SK-N-SH (cell line): ENCODE data around the gene BBIP1. TPM values are rescaled to one million over a fixed set of nuclear protein-coding genes. Genes with fewer than 3 reads are reported as not detected.

Experiments used
- CTCF ChIA-PET: fragments of 300-600, 350-600 bp; formaldehyde crosslinking; extraction: SDS; loops from one replicate; lab custom pipeline; 2021; lab: Yijun Ruan, JAX
- POLR2A ChIA-PET: fragments of 350-600 bp; sonication (Branson Sonifier 250); formaldehyde crosslinking; extraction: SDS; loops from one replicate; lab custom pipeline; 2020; ENCODE audit warnings: antibody characterized with exemption, inconsistent platforms; lab: Yijun Ruan, JAX
- DNase-seq: peaks from one replicate; pipeline ENCODE4 v3.0.0; 2012
- H2AFZ ChIP-seq: fragments of 200-600 bp; sonication (generic); 2 replicates; pipeline ENCODE4 v1.8.1; 2016; ENCODE audit warnings: antibody characterized with exemption, mild to moderate bottlenecking, low read depth
- H3F3A ChIP-seq: fragments of 200-600 bp; sonication (generic); replicated peaks from 2 replicates; pipeline ENCODE3; 2016; ENCODE audit warnings: antibody characterized with exemption, mild to moderate bottlenecking; ENCODE audit not compliant: insufficient read depth
- H3K27ac ChIP-seq, 2 experiments: fragments of 200-500 bp in 1 of 2; fragments of 200-600 bp in 1 of 2; sonication (Bioruptor generic) in 1 of 2; sonication (generic), shearing (Covaris generic) in 1 of 2; 2 replicates each; pipeline versions ENCODE4 v1.5.1 to v1.6.1; 2014 to 2016; ENCODE audit warnings: low read depth in 2 of 2, inconsistent platforms in 1 of 2, low read length in 1 of 2, mild to moderate bottlenecking in 1 of 2, mixed read lengths in 1 of 2
- H3K27me3 ChIP-seq: fragments of 200-600 bp; sonication (generic), shearing (Covaris generic); 2 replicates; pipeline ENCODE4 v1.6.1; 2016; ENCODE audit warnings: mixed run types; ENCODE audit not compliant: insufficient read depth
- H3K36me3 ChIP-seq, 2 experiments: fragments of 200-500 bp in 1 of 2; fragments of 200-600 bp in 1 of 2; sonication (Bioruptor generic) in 1 of 2; sonication (generic) in 1 of 2; replicated peaks in 1 of 2; 2 replicates each; pipeline versions ENCODE3 to v1.5.1; 2014 to 2016; ENCODE audit warnings: low read length in 1 of 2, mild to moderate bottlenecking in 1 of 2; ENCODE audit not compliant: insufficient read depth in 2 of 2, control insufficient read depth in 1 of 2
- H3K4me1 ChIP-seq, 2 experiments: fragments of 200-500 bp in 1 of 2; fragments of 200-600 bp in 1 of 2; sonication (Bioruptor generic) in 1 of 2; sonication (generic), shearing (Covaris generic) in 1 of 2; 2 replicates each; pipeline versions ENCODE4 v1.5.1 to v1.6.1; 2014 to 2016; ENCODE audit warnings: low read depth in 1 of 2, low read length in 1 of 2, mixed run types in 1 of 2; ENCODE audit not compliant: insufficient read depth in 2 of 2, control insufficient read depth in 1 of 2
- H3K4me2 ChIP-seq: fragments of 200-600 bp; sonication (generic), shearing (Covaris generic); 2 replicates; pipeline ENCODE4 v1.6.1; 2017; ENCODE audit warnings: mixed run types
- H3K4me3 ChIP-seq, 2 experiments: fragments of 200-500 bp in 1 of 2; fragments of 200-600 bp in 1 of 2; sonication (Bioruptor generic) in 1 of 2; sonication (generic), shearing (Covaris generic) in 1 of 2; 2 replicates each; pipeline versions ENCODE4 v1.5.1 to v1.8.1; 2014 to 2016; ENCODE audit warnings: low read depth in 2 of 2, inconsistent platforms in 1 of 2, low read length in 1 of 2, mild to moderate bottlenecking in 1 of 2, mixed read lengths in 1 of 2, moderate library complexity in 1 of 2
- H3K79me2 ChIP-seq: fragments of 200-600 bp; sonication (generic); 2 replicates; pipeline ENCODE4 v1.8.1; 2017; ENCODE audit warnings: mild to moderate bottlenecking; ENCODE audit not compliant: insufficient read depth
- H3K9ac ChIP-seq: fragments of 200-600 bp; sonication (generic); 2 replicates; pipeline ENCODE4 v1.6.1; 2017; ENCODE audit warnings: mixed run types
- H3K9me2 ChIP-seq: fragments of 200-600 bp; sonication (generic); 2 replicates; pipeline ENCODE4 v1.6.1; 2017; ENCODE audit warnings: mixed run types
- H3K9me3 ChIP-seq: fragments of 200-600 bp; sonication (generic); 2 replicates; pipeline ENCODE4 v1.6.1; 2017; ENCODE audit warnings: mixed run types, mild to moderate bottlenecking, moderate library complexity
- H4K20me1 ChIP-seq: fragments of 200-600 bp; sonication (generic); 2 replicates; pipeline ENCODE4 v1.6.1; 2017; ENCODE audit warnings: mild to moderate bottlenecking, mixed run types; ENCODE audit not compliant: insufficient read depth
- CHD2 ChIP-seq: fragments of 150-350 bp; IDR thresholded peaks from 2 replicates; pipeline ENCODE4 v1.6.1; 2018; ENCODE audit warnings: low read length; ENCODE audit not compliant: partially characterized antibody
- EP300 ChIP-seq, 2 experiments: IDR thresholded peaks; 2 replicates each; pipeline versions ENCODE4 v1.4.0 to v1.6.1; 2012; ENCODE audit warnings: borderline replicate concordance in 1 of 2, low read depth in 1 of 2, low read length in 1 of 2
- EZH2phosphoT487 ChIP-seq: fragments of 200-600 bp; sonication (generic); IDR thresholded peaks from 2 replicates; pipeline ENCODE4 v1.6.1; 2017; ENCODE audit warnings: low read depth, mixed run types, mild to moderate bottlenecking, antibody characterized with exemption, moderate library complexity, borderline replicate concordance
- FOSL2 ChIP-seq: IDR thresholded peaks from 2 replicates; pipeline ENCODE4 v1.4.0; 2012; ENCODE audit warnings: low read depth, mild to moderate bottlenecking, moderate library complexity, borderline replicate concordance
- FOXJ3 ChIP-seq: sonication (generic); formaldehyde crosslinking; IDR thresholded peaks from 2 replicates; pipeline ENCODE4 v1.5.1; 2020; ENCODE audit warnings: mild to moderate bottlenecking, missing genetic modification reagents
- GABPA ChIP-seq: IDR thresholded peaks from 2 replicates; pipeline ENCODE4 v1.4.0; 2012; ENCODE audit warnings: low read depth, mild to moderate bottlenecking
- JUND ChIP-seq: IDR thresholded peaks from 2 replicates; pipeline ENCODE4 v1.4.0; 2012
- MAX ChIP-seq: IDR thresholded peaks from 2 replicates; pipeline ENCODE4 v1.4.0; 2012; ENCODE audit warnings: low read depth
- MXI1 ChIP-seq: IDR thresholded peaks from 2 replicates; pipeline ENCODE4 v1.6.1; 2012; ENCODE audit warnings: mild to moderate bottlenecking, low read depth, low read length, improper control_type of control experiment
- NRF1 ChIP-seq: IDR thresholded peaks from 2 replicates; pipeline ENCODE4 v1.6.1; 2012; ENCODE audit warnings: low read depth, mild to moderate bottlenecking, low read length
- RAD21 ChIP-seq: IDR thresholded peaks from 2 replicates; pipeline ENCODE4 v1.6.1; 2012; ENCODE audit warnings: mild to moderate bottlenecking, low read length
- RXRA ChIP-seq: IDR thresholded peaks from 2 replicates; pipeline ENCODE4 v1.4.0; 2012; ENCODE audit warnings: low read depth, mild to moderate bottlenecking, borderline replicate concordance
- SMC3 ChIP-seq: IDR thresholded peaks from 2 replicates; pipeline ENCODE4 v1.6.1; 2012; ENCODE audit warnings: low read depth, low read length, improper control_type of control experiment
- TEAD4 ChIP-seq: IDR thresholded peaks from 2 replicates; pipeline ENCODE4 v1.4.0; 2012; ENCODE audit warnings: mild to moderate bottlenecking, borderline replicate concordance; ENCODE audit not compliant: insufficient read depth
- ZBTB33 ChIP-seq: IDR thresholded peaks from 2 replicates; pipeline ENCODE4 v1.4.0; 2012; ENCODE audit warnings: low read depth, borderline replicate concordance
- WGBS: methylation state at CpG from one replicate; pipeline ENCODE4 v1.1.6; 2017; ENCODE audit warnings: low lambda C conversion rate; 5-methylcytosine and 5-hydroxymethylcytosine counted together
- polyA plus RNA-seq, 3 experiments: library from polyadenylated mRNA; depleted of rRNA; stranded (reverse); fragments of >200 nt; gene quantifications; 2 replicates each; pipeline ENCODE4 v1.2.3, GENCODE V29; 2012

The BBIP1 gene
- polyA plus RNA-seq, 1 of the 3 experiments (the other 2 are of a cell fraction): 16.2 TPM

- ChIA-PET CTCF (interaction anchor here (1.5 to 1.6 kb wide), 2 partner anchors 14 to 111 kb away, joined by 3 read pairs; no protein-coding TSS in a partner anchor), POLR2A (no interaction called here)
- Histone ChIP-seq H2AFZ (no peak overlapping the region), H3K9me3 (no peaks in the 10 kb centered on the region), H3K4me3 (no peak overlapping the region), H4K20me1 (peaks cover 37% of the 10 kb centered on the region), H3K79me2 (peaks cover 94% of the 10 kb centered on the region), H3K27me3 (no peaks in the 10 kb centered on the region), H3K27ac (no peak overlapping the region), H3K4me2 (no peak overlapping the region), H3K9ac (no peak overlapping the region), H3K4me1 (peaks cover 0 to 11% of the 10 kb centered on the region in 2 experiments; a peak in 2 of 4 replicates), H3K9me2 (no peaks in the 10 kb centered on the region), H3F3A (no peaks in the 10 kb centered on the region), H3K36me3 (peaks cover 11 to 26% of the 10 kb centered on the region in 2 experiments)
- DNase-seq: no peak
- 98% methylated on average over 5 of the region's 5 CpGs for WGBS
- no peak for TF ChIP-seq NRF1
- TF ChIP-seq RAD21: no peak
Observed at GRCh38 chr10:110964681-110965080, 45.7 kb upstream of the BBIP1 start.

- no peak overlapping the region for H2AFZ ChIP-seq
- 94% methylated on average over 2 of the region's 2 CpGs for WGBS
- CTCF ChIA-PET: interaction anchor here (1.1 kb wide), 1 partner anchor 10 kb away, joined by 3 read pairs; no protein-coding TSS in a partner anchor
- peaks cover 0 to 11% of the 10 kb centered on the region in 2 experiments; a peak in 2 of 4 replicates for H3K4me1 ChIP-seq
- H3K79me2 ChIP-seq: peaks cover 95% of the 10 kb centered on the region
- H4K20me1 ChIP-seq: peaks cover 47% of the 10 kb centered on the region
- H3K4me3 ChIP-seq: no peak overlapping the region
- POLR2A ChIA-PET: no interaction called here
- no peak for TF ChIP-seq JUND
- no peak for TF ChIP-seq SMC3
- TF ChIP-seq EP300 (IDR thresholded peaks at IDR 0.05; ENCODE audit: borderline replicate concordance in 1 of 2, low read depth in 1 of 2, low read length in 1 of 2): no peak
- no peak for TF ChIP-seq TEAD4
- TF ChIP-seq MAX: no peak
- TF ChIP-seq GABPA: no peak
- TF ChIP-seq RXRA: no peak
- no peak for TF ChIP-seq FOSL2
- TF ChIP-seq CHD2: no peak
- no peak for DNase-seq
- H3K27ac ChIP-seq: no peak overlapping the region
- H3K9me3 ChIP-seq: no peaks in the 10 kb centered on the region
- H3F3A ChIP-seq: no peaks in the 10 kb centered on the region
- H3K4me2 ChIP-seq: no peak overlapping the region
- H3K27me3 ChIP-seq: no peaks in the 10 kb centered on the region
- H3K9me2 ChIP-seq: no peaks in the 10 kb centered on the region
- peaks cover 11 to 16% of the 10 kb centered on the region in 2 experiments for H3K36me3 ChIP-seq
- H3K9ac ChIP-seq: no peak overlapping the region
Observed at GRCh38 chr10:110963162-110963561, 44.2 kb upstream of the BBIP1 start.

GRCh38 chr10:110962443-110962842 is 43.5 kb upstream of the BBIP1 start:
- POLR2A ChIA-PET: no interaction called here
- H4K20me1 ChIP-seq: peaks cover 52% of the 10 kb centered on the region
- 92% methylated on average over 2 of the region's 2 CpGs for WGBS
- no peak for TF ChIP-seq EZH2phosphoT487
- TF ChIP-seq FOXJ3 (CRISPR knock-in tag): no peak
- no peak for TF ChIP-seq CHD2
- TF ChIP-seq RXRA: no peak
- no peak for TF ChIP-seq ZBTB33
- TF ChIP-seq MXI1: no peak
- DNase-seq: no peak
- no peak overlapping the region for H3K4me2 ChIP-seq
- no peaks in the 10 kb centered on the region for H3K9me3 ChIP-seq
- H3K27ac ChIP-seq: no peak overlapping the region
- H3K79me2 ChIP-seq: peaks cover 94% of the 10 kb centered on the region
- no peak overlapping the region for H3K9ac ChIP-seq
- peaks cover 0 to 11% of the 10 kb centered on the region in 2 experiments; a peak in 2 of 4 replicates for H3K4me1 ChIP-seq
- H3K9me2 ChIP-seq: no peaks in the 10 kb centered on the region
- H3K36me3 ChIP-seq: peaks cover 11 to 15% of the 10 kb centered on the region in 2 experiments
- no peak overlapping the region for H3K4me3 ChIP-seq
- H3F3A ChIP-seq: no peaks in the 10 kb centered on the region
- no peak overlapping the region for H2AFZ ChIP-seq
- CTCF ChIA-PET: interaction anchor here (1.1 to 1.5 kb wide), 2 partner anchors 10 to 113 kb away, joined by 3 read pairs; no protein-coding TSS in a partner anchor
- no peaks in the 10 kb centered on the region for H3K27me3 ChIP-seq
